GM19438 (cell line): ENCODE data around the gene ILDR2.

ENCODE experiments used
- ATAC-seq: cut with Tn5 transposase; IDR thresholded peaks from one replicate; pipeline ENCODE4 v1.9.1; 2021; ENCODE audit warnings: low read depth; ENCODE audit not compliant: unreplicated experiment

ILDR2 gene, protein sequence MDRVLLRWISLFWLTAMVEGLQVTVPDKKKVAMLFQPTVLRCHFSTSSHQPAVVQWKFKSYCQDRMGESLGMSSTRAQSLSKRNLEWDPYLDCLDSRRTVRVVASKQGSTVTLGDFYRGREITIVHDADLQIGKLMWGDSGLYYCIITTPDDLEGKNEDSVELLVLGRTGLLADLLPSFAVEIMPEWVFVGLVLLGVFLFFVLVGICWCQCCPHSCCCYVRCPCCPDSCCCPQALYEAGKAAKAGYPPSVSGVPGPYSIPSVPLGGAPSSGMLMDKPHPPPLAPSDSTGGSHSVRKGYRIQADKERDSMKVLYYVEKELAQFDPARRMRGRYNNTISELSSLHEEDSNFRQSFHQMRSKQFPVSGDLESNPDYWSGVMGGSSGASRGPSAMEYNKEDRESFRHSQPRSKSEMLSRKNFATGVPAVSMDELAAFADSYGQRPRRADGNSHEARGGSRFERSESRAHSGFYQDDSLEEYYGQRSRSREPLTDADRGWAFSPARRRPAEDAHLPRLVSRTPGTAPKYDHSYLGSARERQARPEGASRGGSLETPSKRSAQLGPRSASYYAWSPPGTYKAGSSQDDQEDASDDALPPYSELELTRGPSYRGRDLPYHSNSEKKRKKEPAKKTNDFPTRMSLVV

DNA sequence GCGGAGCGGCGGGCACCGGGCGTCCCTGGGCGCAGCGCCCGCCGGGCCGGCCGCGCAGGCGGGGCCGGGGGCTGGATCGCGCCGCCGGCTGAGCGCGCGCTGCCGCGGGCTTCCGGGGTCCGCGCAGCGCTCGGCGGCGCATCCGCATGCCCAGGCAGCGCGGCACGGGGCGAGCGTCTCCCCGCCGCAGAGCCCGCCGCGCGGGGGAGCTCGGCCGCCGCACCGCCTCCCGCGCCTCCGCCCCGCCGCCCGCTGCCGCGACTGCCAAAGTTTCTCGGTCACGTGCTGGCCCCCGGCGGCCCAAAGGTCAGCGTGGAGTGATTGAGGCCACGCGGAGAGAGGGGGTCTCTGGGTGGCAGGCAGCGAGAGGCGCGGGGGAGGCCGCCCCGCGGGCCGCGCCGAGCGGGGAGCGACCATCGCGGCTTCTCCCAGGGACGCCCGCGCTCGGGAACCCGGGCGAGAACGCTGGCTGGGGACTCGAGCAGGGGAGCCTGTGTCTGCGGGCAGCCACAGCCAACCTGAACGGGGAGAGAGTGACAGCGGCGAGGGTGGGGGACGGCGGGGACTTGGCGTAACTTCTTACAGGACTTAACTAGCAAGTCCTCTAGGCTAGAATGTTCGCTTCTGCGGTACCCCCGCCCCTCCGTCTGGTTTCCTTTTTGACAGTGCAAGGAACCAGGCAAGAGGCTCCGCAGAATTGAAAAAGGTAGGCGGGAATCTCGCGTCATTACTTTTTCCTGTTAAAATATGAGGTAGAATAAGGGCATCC, at the start of gene ILDR2:
ILDR2 (minus strand) TSS at position 180 of the 769 bp plus-strand sequence. CDS start 272 bp downstream, outside the sequence.
- ATAC-seq, result peak; percentile 63

DNA sequence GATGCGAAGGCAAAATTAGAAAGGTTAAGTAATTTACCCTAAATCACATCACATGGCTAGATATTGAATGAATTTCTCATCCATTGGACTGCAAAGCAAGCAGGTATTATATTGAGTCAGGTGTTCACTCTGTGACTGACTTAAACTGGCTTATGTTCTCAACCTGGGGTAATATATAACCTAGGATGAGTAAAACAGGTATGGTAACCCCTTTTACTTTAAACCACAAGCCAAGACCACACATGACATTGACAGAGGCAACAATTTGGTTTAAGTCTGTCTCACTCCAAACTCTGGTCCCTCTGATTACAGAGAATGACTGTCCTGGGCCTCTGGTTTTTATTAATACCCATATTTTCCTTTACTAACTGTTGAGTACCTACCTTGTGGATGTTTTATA, 47.0 kb upstream of the ILDR2 start:
- ATAC-seq, result peak; percentile 94

DNA sequence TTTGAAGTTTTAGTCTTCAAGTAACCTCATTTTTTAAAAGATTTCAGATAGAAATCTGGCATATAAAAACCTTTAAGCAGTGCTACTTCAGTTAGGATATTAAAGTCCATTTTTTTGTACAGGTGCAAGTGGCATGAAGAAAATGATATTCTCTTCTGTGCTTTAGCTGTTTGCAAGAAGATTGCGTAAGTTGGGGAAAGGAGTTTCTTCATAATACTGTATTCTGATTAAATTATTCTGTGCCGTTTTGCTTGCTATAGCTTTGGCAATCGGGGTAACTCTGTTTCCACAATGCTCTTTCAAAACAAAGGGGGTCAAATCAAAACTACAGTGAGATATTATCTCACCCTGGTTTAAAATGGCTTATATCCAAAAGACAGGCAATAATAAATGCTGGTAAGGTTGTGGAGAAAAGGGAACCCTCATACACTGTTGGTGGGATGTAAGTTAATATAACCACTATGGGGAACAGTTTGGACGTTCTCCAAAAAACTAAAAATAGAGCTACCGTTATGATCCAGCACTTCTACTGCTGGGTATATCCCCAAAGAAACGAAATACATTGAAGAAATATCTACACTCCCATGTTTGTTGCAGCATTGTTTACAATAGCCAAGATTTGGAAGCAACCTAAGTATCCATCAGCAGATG, 40.9 kb upstream of the ILDR2 start:
- ATAC-seq, result no peak

DNA sequence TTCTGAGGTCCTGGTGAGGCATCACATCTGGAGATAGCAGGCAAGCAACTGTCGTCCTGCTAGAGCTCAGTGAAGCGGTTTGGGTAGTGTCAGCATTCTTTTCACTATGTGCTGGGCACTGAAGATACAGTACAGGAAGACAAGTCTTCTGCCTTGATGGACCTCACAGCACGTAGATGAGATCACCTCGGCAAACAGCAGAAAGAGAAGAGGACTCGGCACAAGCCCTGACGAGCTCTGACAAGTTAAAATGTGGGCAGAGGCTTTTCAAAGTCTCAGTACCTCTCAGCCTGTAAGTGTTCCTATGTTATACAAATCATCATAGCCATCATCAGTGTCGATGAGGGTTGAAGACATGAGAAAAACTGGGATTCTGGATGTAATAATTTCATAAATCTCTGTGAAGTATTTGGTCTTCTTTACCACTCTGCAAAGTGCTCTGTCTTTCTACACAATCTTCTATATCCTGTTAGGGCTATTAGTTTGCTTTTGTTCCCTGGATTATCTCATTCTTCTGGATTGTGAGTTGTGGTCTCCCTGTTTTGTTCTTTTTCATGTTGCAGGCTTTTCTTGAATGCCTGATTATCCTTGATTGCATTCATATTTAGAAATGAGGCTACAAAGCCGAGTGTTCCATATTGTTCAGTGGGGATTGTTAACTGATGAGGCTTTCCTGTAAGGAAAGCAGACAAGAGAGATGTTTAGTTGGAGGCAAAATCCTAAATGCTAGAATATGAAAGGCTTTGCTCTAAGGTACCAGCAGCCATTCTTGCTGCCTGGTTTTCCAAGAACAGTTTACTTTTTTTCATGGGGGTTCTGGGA, 38.0 kb upstream of the ILDR2 start:
- no peak for ATAC-seq

DNA sequence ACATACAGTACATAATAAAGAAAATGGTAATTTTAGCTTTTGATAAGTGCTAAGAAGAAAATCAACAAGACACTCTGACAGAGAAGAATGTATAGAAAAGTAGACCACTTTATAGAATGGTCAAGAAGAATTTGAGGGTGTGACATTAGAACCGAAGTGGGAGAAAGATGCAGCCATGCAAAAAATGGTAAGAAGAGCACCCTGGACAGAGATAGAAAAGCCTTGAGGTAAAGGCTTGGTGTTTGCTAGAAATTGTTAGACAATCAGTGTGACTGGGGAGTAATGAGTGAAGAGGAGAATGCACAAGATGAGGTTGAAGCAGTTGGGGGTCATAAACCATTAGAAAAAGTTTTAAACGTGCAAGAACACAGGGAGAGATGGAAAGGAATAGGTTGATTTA, 37.2 kb upstream of the ILDR2 start:
- ATAC-seq, result no peak

DNA sequence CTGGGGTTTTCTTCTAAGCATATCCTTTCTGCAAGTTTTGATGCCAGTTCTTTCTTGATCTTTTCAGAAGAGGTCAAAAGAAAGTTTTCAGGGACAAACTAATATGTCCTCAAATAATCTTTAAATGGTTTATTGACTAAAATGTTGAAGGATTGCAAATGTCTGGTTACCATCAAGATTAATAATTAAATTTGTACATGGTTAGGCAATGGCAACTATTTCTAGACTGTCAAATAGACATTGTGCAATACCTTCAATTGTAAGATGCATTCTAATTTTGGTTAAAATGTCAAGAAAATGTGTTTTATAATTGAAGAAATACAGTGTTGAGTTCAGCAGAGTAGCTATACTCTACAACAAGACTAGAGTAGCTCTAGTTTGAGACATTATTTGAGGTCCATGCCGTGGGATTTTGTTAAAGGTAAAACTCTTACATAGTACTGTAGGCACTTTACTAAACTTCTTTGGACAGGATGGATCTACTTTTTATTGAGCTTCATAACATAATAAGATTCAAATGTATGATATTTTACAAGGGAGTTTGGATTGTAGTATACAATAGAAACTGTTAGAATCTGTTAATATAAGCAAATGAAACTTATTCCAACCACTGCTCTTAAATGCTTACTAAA, 36.3 kb upstream of the ILDR2 start:
- ATAC-seq, result no peak

DNA sequence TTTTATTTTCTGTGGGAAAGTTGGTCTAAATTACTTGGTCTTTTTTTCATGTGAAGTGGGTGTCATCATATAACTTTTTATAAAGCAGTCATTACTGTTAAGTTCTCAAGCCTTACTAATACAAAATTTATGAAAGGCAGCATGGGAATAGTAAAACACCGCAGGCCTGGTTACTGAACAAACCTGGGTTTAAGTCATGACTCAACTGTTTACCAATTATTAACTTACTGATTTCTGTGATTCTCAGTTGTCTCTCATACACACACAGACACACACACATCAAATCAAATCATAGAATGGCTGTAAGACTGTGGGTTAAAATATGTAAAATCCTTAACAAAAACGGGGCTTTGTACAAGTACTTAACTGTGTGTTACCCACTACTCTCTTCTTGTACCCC, 28.4 kb upstream of the ILDR2 start:
- ATAC-seq, result no peak

DNA sequence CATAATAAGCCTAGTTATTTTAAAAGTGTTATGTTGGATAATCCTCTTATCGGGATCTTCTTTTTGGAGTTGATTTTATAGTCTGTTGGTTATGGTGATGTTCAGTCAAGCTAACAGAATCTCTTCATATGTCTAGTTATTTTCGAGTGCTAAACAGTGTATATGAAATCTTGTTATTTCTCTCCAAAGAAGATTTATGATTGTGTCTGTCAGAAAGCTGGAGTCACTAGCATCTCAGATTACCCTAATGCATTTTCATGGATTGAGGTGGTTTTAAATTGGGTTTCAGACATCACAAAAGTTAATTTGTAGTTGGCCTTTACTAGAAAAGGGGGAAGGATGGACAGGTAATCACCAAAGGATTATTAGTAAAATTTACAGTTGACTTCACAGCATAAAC, 27.0 kb upstream of the ILDR2 start:
- ATAC-seq, result no peak

DNA sequence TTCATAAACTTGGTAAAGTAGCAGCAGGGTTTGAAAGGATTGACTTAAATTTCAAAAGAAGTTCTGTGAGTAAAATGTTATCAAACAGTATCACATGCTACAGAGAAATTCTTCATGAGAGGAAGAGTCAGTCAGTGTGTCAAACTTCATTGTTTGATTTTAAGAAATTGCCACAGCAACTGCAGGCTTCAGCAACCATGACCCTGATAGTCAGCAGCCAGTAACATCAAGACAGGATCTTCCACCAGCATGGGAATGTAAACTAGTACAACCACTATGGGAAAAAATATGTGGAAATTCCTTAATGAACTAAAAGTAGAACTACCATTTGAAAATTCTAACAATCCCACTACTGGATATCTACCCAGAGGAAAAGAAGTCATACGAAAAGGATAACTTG, 25.2 kb upstream of the ILDR2 start:
- ATAC-seq, result no peak

DNA sequence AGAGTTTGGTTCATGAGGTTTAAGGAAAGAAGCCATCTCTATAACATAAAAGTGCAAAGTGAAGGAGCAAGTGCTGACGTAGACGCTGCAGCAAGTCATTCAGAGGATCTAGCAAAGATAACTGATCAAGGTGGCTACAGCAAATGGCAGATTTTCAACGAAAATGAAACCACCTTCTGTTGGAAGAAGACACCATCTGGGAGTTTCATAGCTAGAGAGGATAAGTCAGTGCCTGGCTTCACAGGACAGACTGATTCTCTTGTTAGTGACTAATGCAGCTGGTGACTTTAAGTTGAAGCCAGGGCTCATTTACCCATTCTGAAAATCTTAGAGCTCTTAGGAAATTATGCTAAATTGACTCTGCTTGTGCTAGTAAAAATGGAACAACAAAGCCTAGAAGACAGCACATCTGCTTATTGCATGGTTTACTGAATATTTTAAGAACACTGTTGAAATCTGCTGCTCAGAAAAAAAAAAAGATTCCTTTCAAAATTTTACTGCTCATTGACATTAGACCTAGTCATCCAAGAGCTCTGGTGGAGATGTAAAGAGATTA, 24.2 kb upstream of the ILDR2 start:
- peak; percentile 86 for ATAC-seq

DNA sequence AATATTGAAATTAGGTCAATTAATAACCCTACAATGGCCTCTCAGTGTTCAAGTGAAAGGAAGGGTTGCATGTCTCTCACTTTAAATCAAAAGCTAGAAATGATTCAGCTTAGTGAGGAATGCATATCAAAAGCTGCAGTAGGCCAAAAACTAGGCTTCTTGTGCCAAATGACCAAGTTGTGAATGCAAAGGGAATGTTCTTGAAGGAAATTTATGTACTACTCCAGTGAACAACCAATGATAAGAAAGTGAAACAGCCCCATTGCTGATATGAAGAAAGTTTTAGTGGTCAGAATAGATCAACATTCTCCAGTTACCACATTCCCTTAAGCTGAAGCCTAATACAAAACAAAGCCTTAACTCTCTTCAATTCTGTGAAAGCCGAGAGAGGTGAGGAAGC, 23.7 kb upstream of the ILDR2 start:
- ATAC-seq, result peak; percentile 58

DNA sequence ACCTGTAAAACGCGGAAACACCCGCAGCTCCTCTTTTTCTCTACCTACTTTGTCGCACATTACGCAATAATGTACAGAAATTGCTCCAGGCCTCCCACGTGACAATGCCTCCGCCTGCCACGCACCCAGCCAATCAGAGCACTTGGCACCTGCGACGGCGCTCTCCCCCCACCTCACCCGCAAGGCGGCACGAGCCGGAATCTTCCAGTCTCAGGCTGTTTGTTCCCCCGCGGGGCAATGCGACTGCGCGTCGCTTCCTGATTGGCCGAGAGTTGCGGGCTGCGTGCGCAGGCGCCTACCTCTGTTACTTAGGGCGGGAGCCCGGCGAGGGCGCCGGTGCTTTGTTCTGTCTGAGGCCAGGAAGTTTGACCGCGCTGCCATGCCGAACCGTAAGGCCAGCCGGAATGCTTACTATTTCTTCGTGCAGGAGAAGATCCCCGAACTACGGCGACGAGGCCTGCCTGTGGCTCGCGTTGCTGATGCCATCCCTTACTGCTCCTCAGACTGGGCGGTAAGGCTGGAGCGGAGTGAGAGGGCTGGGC, 13.7 kb upstream of the ILDR2 start, which contains the start of gene MAEL:
MAEL (plus strand) TSS at position 307 of the 542 bp plus-strand sequence; CDS start at position 380, 73 bp downstream.
- no peak for ATAC-seq

DNA sequence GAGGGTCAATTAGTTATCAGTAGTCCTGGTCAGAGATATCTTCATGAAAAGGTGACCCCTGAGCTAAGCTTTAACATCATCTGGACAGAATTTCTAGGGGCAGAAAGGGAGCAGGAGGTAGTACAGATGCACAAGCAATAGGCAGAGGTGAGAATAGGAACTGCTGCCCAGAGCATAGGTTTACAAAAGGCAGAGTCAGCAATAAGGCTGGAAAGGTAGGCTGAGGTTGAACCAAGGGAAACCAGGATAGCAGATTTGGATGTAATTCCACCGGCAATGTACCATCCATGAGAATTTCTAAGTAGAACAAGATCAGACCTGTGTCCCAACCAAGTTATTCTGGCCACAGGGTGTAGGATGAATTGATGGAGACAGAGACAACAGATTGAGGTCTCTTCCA, 6.2 kb upstream of the ILDR2 start:
- ATAC-seq, result no peak

DNA sequence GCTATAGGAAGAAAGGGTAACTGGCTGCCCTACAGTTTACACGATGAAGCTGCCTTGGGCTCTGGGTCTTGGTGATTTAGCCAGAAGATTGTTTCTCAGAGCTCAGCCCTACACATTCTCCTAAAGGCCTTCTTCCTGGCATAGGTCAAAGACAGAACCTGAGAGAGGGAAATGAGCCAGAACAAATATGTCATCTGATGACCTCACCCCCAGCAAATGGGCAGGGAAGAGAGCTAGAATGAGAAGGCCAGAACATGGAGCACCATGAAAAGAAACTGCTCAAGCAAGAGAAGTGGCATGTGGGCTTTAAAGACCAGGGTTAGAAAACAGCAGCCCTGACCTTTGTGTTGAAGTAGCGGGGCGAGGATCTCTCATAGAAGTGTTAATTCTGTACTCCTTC, 5.5 kb upstream of the ILDR2 start:
- no peak for ATAC-seq

DNA sequence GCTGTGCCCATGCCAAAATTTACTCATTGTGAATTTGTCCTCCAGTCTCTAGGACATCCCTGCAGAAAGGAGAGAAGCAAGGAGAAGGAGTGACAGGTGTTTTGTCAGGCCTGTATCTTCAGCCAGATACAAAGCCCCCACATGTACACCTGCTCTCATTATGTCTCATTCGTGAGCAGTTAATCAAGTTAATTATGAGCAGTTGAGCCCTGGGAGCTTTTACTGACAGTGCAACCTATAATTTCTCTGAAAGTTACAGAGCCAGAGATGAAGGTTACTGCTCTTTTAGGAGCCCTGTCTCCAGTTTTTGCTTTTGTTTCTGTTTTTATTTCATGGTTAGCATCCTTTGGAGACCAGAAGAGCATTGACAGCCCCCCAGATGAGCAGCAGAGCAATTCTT, 5.0 kb upstream of the ILDR2 start:
- ATAC-seq, result no peak

DNA sequence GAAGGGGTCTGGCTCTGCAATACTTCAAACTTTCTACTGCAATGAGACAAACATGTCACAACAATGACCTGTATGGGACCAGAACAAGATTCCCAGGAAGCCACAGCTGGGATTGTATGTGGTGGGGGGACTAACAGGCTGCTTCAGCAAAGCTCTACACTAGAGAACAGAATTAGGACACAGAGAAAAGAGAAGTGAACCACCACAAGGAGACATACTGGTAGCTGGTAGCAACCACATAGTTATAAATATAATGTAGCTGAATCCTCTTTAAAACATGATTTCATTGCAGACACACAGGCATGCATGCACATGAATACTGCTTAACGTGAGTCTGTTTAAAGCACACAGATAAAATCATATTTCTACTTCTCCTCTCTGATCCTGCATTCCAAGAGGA, 3.5 kb upstream of the ILDR2 start:
- ATAC-seq, result no peak

DNA sequence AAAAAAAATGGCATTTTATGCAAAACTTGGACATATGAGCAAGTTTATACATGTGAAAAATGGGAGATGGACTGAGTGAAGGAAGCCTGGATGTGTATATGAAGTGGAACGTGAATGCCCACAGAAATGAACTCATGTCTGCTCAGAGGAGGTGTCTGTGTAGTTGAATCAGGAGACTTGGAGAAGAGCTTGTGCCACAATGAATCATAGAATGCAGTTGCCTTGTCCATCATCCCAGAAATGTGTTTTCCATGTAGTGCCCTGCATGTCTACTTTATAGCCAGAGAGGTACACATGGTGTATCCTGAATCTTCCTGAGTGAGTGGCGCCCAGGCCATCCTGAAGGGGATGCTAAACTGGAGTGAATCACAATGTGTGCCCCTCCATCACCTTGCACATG, 2.6 kb upstream of the ILDR2 start:
- no peak for ATAC-seq

DNA sequence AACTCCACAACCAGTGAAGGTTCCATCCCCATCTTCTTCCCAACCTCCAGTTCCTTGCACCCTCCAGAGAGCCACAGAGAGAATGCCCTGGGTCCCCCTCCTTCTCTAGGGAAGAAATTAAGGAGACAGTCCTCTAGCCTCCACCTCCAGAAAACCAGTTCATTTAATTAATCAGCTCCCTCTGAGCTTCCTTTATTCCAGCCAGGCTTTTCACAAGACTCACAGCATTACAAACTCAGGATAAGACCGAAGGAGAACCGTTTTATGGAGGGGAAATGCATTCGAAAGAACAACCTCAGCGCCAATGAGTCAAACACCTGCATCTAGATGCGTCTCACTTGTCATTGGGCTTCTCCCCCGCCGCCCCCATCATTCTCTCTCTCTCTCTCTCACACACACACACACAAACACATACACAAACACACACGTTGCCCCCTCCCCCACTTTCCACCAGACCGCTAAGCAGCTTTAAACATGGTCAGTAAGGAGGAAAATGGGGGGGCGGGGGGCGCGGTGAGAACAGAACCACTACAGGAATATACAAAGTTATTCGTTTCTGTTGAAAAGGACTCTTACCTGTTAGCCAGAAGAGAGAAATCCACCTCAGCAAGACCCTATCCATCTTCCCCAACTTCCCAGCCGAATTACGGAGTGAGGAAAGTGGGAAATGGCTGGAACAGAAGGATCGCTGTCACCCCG, 544 bp downstream of the ILDR2 start:
- no peak for ATAC-seq
